Testis (tissue), 2 donors: ENCODE measurements around the gene ZFYVE27.

Experiments used
- CTCF ChIP-seq, 3 experiments: fragments of 450-650 bp in 2 of 3; fragments of 200-600 bp in 1 of 3; sonication (generic) in 1 of 3; IDR thresholded peaks; one replicate each; pipeline ENCODE4 v1.5.1; 2016 to 2019; ENCODE audit warnings: antibody characterized with exemption in 3 of 3, mild to moderate bottlenecking in 2 of 3, moderate library complexity in 1 of 3
- POLR2A ChIP-seq: fragments of 450-650 bp; IDR thresholded peaks from one replicate; pipeline ENCODE4 v1.6.1; 2017; ENCODE audit warnings: antibody characterized with exemption, mild to moderate bottlenecking, moderate library complexity

GRCh38 chr10:97770255-97770654, 33.3 kb downstream of the ZFYVE27 start:
- TF ChIP-seq CTCF (IDR thresholded peaks at IDR 0.05) (no peak), POLR2A (no peak)
